Astrocyte (in vitro differentiated cells and primary cell): ENCODE data around the gene CELF4.

Experiments
- CTCF ChIP-seq: IDR thresholded peaks from 2 replicates; pipeline ENCODE4 v1.5.1; 2011; ENCODE audit warnings: low read depth, mild to moderate bottlenecking, inconsistent platforms, low read length, moderate library complexity; ENCODE audit not compliant: insufficient read depth
- EZH2 ChIP-seq: IDR thresholded peaks from 2 replicates; pipeline ENCODE4 v1.6.1; 2012; ENCODE audit warnings: mild to moderate bottlenecking, low read length, inconsistent platforms; ENCODE audit not compliant: insufficient read depth

DNA sequence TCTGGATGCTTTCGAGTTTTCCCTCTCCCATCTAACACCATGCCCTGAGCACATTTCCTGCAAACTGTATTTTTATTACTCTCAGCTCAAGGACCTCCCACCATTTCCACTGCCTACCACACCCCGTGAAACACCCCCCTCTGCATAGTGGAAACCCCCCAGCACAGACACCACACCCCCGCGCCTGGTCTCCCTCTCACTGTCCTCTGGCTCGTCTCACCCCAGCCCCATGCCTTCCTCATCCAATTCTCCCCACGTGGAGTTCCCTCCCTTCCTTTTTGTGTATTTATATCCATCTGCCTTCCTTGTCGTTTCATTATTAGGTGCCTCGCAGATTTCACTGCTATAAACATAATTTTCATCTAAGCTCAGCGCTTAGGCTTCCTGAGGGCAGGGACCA lies 307.5 kb downstream of the CELF4 start:
- TF ChIP-seq CTCF (no peak), EZH2 (no peak)
